ENCODE results near the gene SPAG17. TPM values are rescaled to one million over a fixed set of nuclear protein-coding genes. Genes with fewer than 3 reads are reported as not detected.

The SPAG17 gene
- total RNA-seq, 1 experiment from 2014 or later, result not detected

- DNase-seq (ENCODE audit: low read depth, low spot score), result no peak
- no peak overlapping the region for H3K27ac ChIP-seq (ENCODE audit: low read depth, low read length)
- no peak overlapping the region for H3K4me2 ChIP-seq (ENCODE audit: low read length)
- H3K4me1 ChIP-seq (ENCODE audit: control insufficient read depth in 1 of 2, insufficient read depth in 2 of 2, low read length in 2 of 2), result no peaks in the 10 kb centered on the region
- H3K9me2 ChIP-seq (ENCODE audit: insufficient read depth), result no peaks in the 10 kb centered on the region
- H3K27me3 ChIP-seq (ENCODE audit: insufficient read depth, low read length), result no peaks in the 10 kb centered on the region
- H4K20me1 ChIP-seq (ENCODE audit: insufficient read depth), result no peaks in the 10 kb centered on the region; the same call in 1 of the 2 replicates
- ATAC-seq, result no peak
- no peak overlapping the region for H3K9ac ChIP-seq (ENCODE audit: low read length)
- H3K4me3 ChIP-seq (replicated peaks in 1 of 2; ENCODE audit: low read depth in 1 of 2, low read length in 2 of 2), result no peak overlapping the region
- no peak overlapping the region for H2AFZ ChIP-seq (ENCODE audit: low read depth, low read length, poor library complexity, severe bottlenecking)
- H3K9me3 ChIP-seq (ENCODE audit: control insufficient read depth in 1 of 2, insufficient read depth in 1 of 2, low read depth in 1 of 2, low read length in 2 of 2), result no peaks in the 10 kb centered on the region
- intact Hi-C loops (cut with micrococcal nuclease), result no loop called here
- no peak for TF ChIP-seq EGR1 (IDR thresholded peaks at IDR 0.05; ENCODE audit: low read depth)
- no peak for TF ChIP-seq ELF1 (IDR thresholded peaks at IDR 0.05; ENCODE audit: borderline replicate concordance, low read depth)
- peak in 1 of 3 experiments; percentile 27; a peak in 1 of 6 replicates for TF ChIP-seq CTCF (IDR thresholded peaks at IDR 0.05 in 2 of 3, conservative IDR thresholded peaks at IDR 0.05 in 1 of 3; ENCODE audit: borderline replicate concordance in 1 of 3, insufficient read depth in 1 of 3, low read depth in 2 of 3, low read length in 2 of 3)
- RAD21 ChIA-PET (ENCODE audit: low non-redundant PET in 1 of 2, low total read pairs in 2 of 2, uncharacterized antibody in 2 of 2, unreplicated experiment in 2 of 2), result interaction anchor here in 1 of 2 experiments (0.6 kb wide), 1 partner anchor 785 kb away, joined by 3 read pairs; no protein-coding TSS in a partner anchor
- H3K79me2 ChIP-seq (ENCODE audit: insufficient read depth, low read length), result no peaks in the 10 kb centered on the region
- no peaks in the 10 kb centered on the region for H3K36me3 ChIP-seq (ENCODE audit: control insufficient read depth in 1 of 2, insufficient read depth in 2 of 2, low read length in 2 of 2)
- POLR2A ChIA-PET, result no interaction called here
- CTCF ChIA-PET, result interaction anchor here (1.0 to 1.3 kb wide), 3 partner anchors 12 to 1052 kb away, joined by 3 to 5 read pairs (median 3); no protein-coding TSS in a partner anchor
- no TSS peak for BruUV-seq (replicated peaks)
Measured at GRCh38 chr1:118223426-118223825, 38.4 kb upstream of the SPAG17 start.

- Histone ChIP-seq H3K9me2 (ENCODE audit: insufficient read depth) (no peaks in the 10 kb centered on the region), H3K9me3 (ENCODE audit: control insufficient read depth in 1 of 2, insufficient read depth in 1 of 2, low read depth in 1 of 2, low read length in 2 of 2) (no peaks in the 10 kb centered on the region), H3K4me2 (ENCODE audit: low read length) (no peak overlapping the region), H3K27ac (ENCODE audit: low read depth, low read length) (no peak overlapping the region), H3K27me3 (ENCODE audit: insufficient read depth, low read length) (no peaks in the 10 kb centered on the region), H3K9ac (ENCODE audit: low read length) (no peak overlapping the region), H3K79me2 (ENCODE audit: insufficient read depth, low read length) (no peaks in the 10 kb centered on the region), H2AFZ (ENCODE audit: low read depth, low read length, poor library complexity, severe bottlenecking) (no peak overlapping the region), H3K36me3 (ENCODE audit: control insufficient read depth in 1 of 2, insufficient read depth in 2 of 2, low read length in 2 of 2) (no peaks in the 10 kb centered on the region), H4K20me1 (ENCODE audit: insufficient read depth) (no peaks in the 10 kb centered on the region; the same call in 1 of the 2 replicates), H3K4me1 (ENCODE audit: control insufficient read depth in 1 of 2, insufficient read depth in 2 of 2, low read length in 2 of 2) (no peaks in the 10 kb centered on the region), H3K4me3 (replicated peaks in 1 of 2; ENCODE audit: low read depth in 1 of 2, low read length in 2 of 2) (no peak overlapping the region)
- TF ChIP-seq POLR2AphosphoS5 (IDR thresholded peaks at IDR 0.05; ENCODE audit: low read depth, low read length), result no peak
- no peak for TF ChIP-seq SP1 (IDR thresholded peaks at IDR 0.05; ENCODE audit: low read depth)
- TF ChIP-seq RAD21 (IDR thresholded peaks at IDR 0.05; ENCODE audit: low read depth), result no peak
- no peak for TF ChIP-seq YY1 (IDR thresholded peaks at IDR 0.05; ENCODE audit: extremely low read depth, insufficient replicate concordance, low read depth, low read length)
- TF ChIP-seq CBX3 (IDR thresholded peaks at IDR 0.05; ENCODE audit: low read depth), result no peak
- no peak for TF ChIP-seq POLR2A (IDR thresholded peaks at IDR 0.05; ENCODE audit: borderline replicate concordance, extremely low read depth, insufficient read depth, insufficient read length)
- TF ChIP-seq JUND (IDR thresholded peaks at IDR 0.05), result no peak
- no peak for TF ChIP-seq CEBPB (IDR thresholded peaks at IDR 0.05; ENCODE audit: low read depth)
- TF ChIP-seq EGR1 (IDR thresholded peaks at IDR 0.05; ENCODE audit: low read depth), result no peak
- TF ChIP-seq REST (IDR thresholded peaks at IDR 0.05; ENCODE audit: low read depth), result no peak
- TF ChIP-seq SRF (IDR thresholded peaks at IDR 0.05; ENCODE audit: low read depth), result no peak
- TF ChIP-seq EZH2phosphoT487 (IDR thresholded peaks at IDR 0.05; ENCODE audit: borderline replicate concordance), result no peak
- intact Hi-C loops (cut with micrococcal nuclease), result no loop called here
- ChIA-PET RAD21 (ENCODE audit: low non-redundant PET in 1 of 2, low total read pairs in 2 of 2, uncharacterized antibody in 2 of 2, unreplicated experiment in 2 of 2) (no interaction called here), CTCF (no interaction called here), POLR2A (no interaction called here)
- DNase-seq (ENCODE audit: low read depth, low spot score) (no peak), ATAC-seq (no peak)
- no TSS peak for BruUV-seq (replicated peaks)
Measured at GRCh38 chr1:118219438-118219837, 34.4 kb upstream of the SPAG17 start.

Measured in HCT116 (cell line).